Stimulated activated CD8-positive, alpha-beta memory T cell treated with anti-CD3 and anti-CD28 coated beads, Interleukin-15, amount 100 ng/mL, for 24 hours (primary cell): ENCODE results near the gene KIF13A.

Source experiments
- DNase-seq: peaks from one replicate; pipeline ENCODE4 v3.0.0-alpha.2; 2020; ENCODE audit warnings: low read depth

KIF13A gene

DNA sequence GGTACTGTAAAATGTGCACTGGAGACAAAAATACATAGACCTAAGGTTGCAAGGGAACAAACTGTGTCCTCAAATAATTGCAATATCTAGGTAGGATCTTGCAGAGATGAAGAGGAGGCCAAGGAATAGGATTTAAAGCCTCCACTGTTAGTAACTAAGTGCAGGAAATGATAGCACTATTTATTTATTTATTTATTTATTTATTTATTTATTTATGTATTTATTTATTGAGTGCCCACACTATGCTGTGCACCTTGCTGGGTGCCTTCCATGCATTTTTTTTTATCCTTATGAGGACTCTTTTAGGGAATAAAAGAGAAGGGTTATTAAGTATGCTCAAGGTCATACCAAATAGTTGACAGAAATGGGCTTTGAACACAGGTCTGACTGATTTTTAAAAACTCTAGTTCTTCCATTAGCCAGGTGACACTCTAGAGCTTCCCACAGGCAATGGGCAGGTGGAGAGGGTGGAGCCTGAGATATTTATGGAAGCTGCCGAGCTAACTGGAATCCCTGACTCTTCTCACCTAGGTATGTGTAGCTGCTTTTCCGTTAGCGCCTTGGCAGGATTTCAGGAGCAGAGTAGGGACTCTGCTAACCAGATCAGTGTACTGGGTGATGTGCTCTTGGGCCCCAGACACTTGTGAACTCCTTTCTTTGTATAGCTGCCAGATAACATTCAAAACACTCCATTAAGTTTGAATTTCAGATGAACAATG lies 268.0 kb downstream of the KIF13A start:
- no peak for DNase-seq

- DNase-seq, result no peak
These were observed 271.2 kb downstream of the KIF13A start for GRCh38 chr6:17716221-17716620.

GRCh38 chr6:17714879-17715851 lies 272.3 kb downstream of the KIF13A start:
- DNase-seq, result no peak

DNA sequence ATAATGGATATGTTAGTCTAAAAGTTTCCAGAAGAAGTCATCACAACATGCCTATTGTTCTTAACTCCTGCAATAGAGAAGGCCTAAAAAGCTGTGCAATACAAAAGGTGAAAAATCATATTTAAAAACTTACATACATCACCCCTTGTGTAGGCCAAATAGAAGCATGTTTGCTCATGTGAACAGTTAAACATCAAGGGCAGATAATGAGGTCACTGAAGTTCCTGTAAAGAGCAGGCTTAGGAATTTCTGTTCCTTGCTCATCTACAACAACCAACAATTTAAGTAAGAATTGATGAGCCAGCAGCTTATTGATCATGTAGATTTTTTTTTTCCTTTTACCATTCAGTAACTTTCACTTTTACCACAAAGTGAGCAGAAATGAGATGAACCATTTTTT lies 273.3 kb downstream of the KIF13A start:
- no peak for DNase-seq

DNA sequence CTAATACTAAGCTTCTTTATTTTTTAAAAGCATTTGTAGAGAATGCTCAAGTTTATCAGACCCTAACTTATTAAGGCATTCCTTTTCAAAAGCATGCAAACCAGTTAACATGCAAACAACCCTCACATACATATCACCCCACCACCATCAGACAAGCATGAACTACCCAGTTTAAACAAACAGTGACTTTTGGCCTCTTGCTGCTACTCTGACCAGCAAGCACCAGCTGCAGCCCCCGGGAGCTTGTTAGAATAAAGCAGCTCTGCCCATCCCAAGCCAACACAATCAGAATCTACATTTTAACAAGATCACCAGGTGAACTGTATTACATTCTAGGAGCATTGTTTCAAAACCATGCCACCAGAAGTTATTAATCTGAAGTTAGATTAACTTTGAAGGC lies 274.9 kb downstream of the KIF13A start:
- no peak for DNase-seq

DNA sequence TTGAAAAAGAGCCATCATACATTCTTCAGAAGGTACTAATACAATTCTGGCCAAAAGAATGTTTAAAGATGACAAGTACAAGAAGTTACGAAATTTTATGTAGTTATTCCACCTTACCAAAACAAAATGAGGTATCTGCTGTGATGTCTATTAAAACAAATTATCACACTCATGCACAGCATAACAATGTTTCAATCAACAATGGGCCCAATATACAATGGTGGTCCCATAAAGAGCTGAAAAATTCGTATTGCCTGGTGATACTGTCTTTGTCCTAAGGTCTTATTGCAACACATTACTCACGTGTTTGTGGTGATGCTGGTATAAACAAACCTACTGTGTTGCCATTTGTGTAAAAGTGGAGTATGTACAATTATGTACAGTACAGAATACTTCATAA lies 277.1 kb downstream of the KIF13A start:
- no peak for DNase-seq

GRCh38 chr6:17709476-17709875 lies 278.0 kb downstream of the KIF13A start:
- no peak for DNase-seq
